Central memory CD8-positive, alpha-beta T cell (primary cell): ENCODE results near the gene IL1RL2.

ENCODE experiments used
- ATAC-seq: fragments of 150-1000 bp; cut with Tn5 transposase; replicated peaks from 2 replicates; pipeline ENCODE4 v1.10.0; 2022; ENCODE audit warnings: mild to moderate bottlenecking, moderate FRiP score, moderate number of reproducible peaks; ENCODE audit not compliant: poor library complexity, severe bottlenecking; ENCODE audit errors: extremely low read depth
- DNase-seq, 2 donors: peaks; one replicate each; pipeline ENCODE4 v3.0.0; 2021; ENCODE audit warnings: low spot score in 2 of 2
- H3K27ac Mint-ChIP-seq: one replicate; pipeline ENCODE4 v1.8.0; 2022; ENCODE audit warnings: low read depth, mild to moderate bottlenecking, moderate library complexity, mixed read lengths
- H3K27me3 Mint-ChIP-seq: one replicate; pipeline ENCODE4 v1.8.0; 2022; ENCODE audit warnings: mixed read lengths
- H3K36me3 Mint-ChIP-seq: one replicate; pipeline ENCODE4 v1.8.0; 2022; ENCODE audit warnings: mild to moderate bottlenecking, moderate library complexity, mixed read lengths; ENCODE audit not compliant: insufficient read depth
- H3K4me1 Mint-ChIP-seq: one replicate; pipeline ENCODE4 v1.8.0; 2022; ENCODE audit warnings: mixed read lengths
- H3K4me3 Mint-ChIP-seq: one replicate; pipeline ENCODE4 v1.8.0; 2022; ENCODE audit warnings: mild to moderate bottlenecking, moderate library complexity, mixed read lengths
- H3K9me3 Mint-ChIP-seq: one replicate; pipeline ENCODE4 v1.8.0; 2022; ENCODE audit warnings: mixed read lengths

The IL1RL2 gene

DNA sequence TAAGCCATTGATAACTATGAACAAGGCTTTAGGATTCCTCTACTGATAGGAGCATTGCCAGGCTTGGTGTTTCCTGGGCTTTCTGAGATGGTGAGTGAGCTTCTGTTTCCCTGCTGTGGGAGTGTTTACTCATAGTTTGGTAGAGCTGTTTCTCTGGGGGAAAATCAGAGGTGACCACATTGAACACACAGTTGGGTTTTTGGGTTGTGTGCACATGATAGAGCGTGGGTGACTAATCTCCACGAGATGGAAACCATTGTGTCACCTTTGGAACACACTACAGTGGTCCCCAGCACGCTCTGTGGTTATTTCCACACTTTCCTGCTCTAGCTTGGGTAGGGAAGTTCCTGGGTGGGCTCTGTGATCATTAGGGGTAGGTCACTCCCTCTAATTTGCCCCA lies 38.9 kb upstream of the IL1RL2 start:
- Mint-ChIP-seq H3K4me1 (peaks cover 6% of the 10 kb centered on the region), H3K36me3 (peaks cover 2% of the 10 kb centered on the region), H3K9me3 (peaks cover 39% of the 10 kb centered on the region), H3K27ac (no peak overlapping the region), H3K4me3 (no peak overlapping the region), H3K27me3 (peaks cover 52% of the 10 kb centered on the region)
- ATAC-seq (no peak), DNase-seq (no peak)

DNA sequence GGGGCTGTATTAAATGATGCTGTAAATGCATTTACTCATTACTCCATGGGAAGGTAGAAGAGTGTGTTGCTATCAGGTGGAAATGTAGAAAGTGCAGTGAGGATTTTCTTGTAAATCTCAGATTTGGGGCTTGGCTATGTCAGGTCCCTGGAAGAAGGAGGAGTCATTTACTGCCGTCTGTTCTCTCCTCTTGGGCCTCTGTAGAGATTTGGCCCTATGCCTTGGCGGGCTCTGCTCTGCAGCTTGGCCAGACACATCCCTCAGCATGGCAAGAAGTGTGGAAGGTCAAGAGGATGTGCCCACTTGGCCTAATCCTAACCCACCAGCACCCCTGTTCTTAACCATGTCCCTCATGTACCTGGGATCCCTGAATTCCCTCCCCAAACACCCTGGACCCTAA lies 37.6 kb upstream of the IL1RL2 start:
- H3K4me3 Mint-ChIP-seq: no peak overlapping the region
- H3K27me3 Mint-ChIP-seq: peaks cover 39% of the 10 kb centered on the region

DNA sequence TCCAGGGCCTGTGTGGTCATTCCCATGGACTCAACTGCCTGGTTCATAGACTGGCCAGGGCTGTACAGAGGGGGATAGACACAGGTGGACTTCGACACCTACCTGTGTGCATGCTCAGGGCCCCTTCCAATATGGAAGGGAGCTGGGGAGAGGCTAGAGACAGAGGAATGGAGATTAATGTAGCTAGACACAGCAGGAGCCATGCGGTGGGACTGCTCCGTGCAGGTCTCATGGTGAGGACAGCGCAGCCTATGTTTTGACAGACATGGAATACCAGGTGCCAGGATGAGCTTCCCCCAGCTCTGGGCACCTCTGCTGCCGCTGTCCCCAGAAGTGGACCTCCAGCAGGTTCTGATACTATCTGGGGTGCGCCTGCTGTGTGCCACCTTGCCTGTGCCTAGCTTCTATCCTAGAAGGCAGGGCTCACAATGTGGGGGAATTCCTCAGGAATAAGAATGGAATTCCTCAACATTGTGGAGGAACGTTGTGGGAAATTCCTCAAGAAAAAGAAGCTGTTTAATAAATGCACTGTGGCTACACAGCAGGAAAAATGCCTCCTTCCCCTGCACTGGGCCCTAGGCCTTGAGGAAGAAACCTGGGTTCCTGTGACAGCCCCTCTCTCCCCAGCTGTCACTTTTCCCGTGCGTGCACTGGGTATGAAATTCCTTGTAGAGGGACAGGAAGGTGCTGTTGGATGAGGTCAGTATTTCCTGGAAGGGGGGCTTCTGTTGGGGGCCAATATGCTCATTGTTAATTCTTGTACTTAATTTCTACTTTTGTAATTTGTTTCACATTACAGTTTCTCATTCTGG lies 37.0 kb upstream of the IL1RL2 start:
- H3K27ac Mint-ChIP-seq: no peak overlapping the region
- DNase-seq (no peak), ATAC-seq (no peak)
- H3K27me3 Mint-ChIP-seq: peaks cover 32% of the 10 kb centered on the region
- H3K36me3 Mint-ChIP-seq: peaks cover 2% of the 10 kb centered on the region
- no peak overlapping the region for H3K4me3 Mint-ChIP-seq
- peaks cover 6% of the 10 kb centered on the region for H3K4me1 Mint-ChIP-seq
- H3K9me3 Mint-ChIP-seq: peaks cover 36% of the 10 kb centered on the region

More for the DNA sequence above, 37.6 kb upstream of the IL1RL2 start:
- Mint-ChIP-seq H3K9me3 (peaks cover 39% of the 10 kb centered on the region), H3K4me1 (peaks cover 6% of the 10 kb centered on the region), H3K27ac (no peak overlapping the region), H3K36me3 (peaks cover 2% of the 10 kb centered on the region)
- ATAC-seq (no peak), DNase-seq (no peak)

DNA sequence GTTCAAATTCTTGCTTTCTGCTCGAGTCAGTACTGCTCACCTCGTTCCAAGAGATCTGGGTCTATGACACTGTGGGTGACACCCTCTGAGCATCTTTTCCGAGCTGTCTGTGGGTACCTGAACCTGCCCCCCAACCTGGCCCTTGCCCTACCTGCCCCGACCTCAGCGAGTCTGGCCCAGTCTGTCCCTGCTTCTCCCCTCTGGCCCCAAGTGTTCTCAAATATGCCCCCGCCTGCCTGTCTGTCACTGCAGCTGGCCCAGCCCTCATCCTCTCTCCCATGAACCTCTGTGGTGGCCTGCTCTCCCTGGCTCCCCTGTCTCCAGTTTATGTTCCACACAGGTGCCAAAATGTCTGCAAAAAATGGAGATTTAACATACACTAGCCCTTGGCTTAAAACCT lies 32.5 kb upstream of the IL1RL2 start:
- Mint-ChIP-seq H3K27me3 (no peaks in the 10 kb centered on the region), H3K27ac (no peak overlapping the region), H3K4me1 (no peaks in the 10 kb centered on the region), H3K36me3 (peaks cover 3% of the 10 kb centered on the region), H3K9me3 (no peaks in the 10 kb centered on the region), H3K4me3 (no peak overlapping the region)
- ATAC-seq: no peak
- DNase-seq: no peak

DNA sequence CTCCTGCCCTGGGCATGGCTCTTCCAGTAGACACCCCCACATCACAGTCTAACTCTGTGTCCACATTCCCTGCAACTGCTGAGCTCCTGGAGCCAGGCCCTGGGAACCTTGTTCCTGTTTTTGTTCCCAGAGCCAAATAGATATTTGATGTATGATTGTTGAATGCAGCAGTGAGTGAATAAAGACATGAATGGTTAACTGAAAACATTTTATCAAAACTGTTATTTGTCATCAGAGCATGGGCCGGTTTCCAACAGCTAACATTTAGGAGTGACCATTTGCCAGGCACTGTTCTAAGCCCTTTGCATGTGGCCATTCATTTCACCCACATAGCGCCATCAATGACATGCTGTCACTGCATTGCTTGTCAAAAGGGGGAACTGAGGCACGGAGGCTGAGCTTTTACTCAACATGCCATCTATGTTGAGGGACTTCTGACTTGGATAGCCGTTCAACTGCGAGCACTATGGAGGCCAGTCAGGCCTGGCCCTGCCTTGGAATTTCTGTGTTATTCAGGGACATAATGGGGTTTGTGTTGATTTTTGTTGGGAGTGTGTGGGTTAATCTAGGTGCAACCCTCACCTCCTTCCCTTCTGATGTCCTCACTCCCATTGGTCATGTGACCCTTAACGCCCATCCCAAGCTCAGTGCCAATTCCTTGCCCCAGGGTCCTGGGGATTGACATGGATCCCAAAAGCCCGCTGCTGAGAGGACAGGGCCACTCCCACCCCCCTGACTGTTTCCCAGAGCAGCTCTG lies 31.7 kb upstream of the IL1RL2 start:
- Mint-ChIP-seq H3K27ac (no peak overlapping the region), H3K4me3 (no peak overlapping the region), H3K36me3 (peaks cover 3% of the 10 kb centered on the region), H3K9me3 (no peaks in the 10 kb centered on the region), H3K4me1 (no peaks in the 10 kb centered on the region), H3K27me3 (no peaks in the 10 kb centered on the region)
- DNase-seq (no peak), ATAC-seq (no peak)

DNA sequence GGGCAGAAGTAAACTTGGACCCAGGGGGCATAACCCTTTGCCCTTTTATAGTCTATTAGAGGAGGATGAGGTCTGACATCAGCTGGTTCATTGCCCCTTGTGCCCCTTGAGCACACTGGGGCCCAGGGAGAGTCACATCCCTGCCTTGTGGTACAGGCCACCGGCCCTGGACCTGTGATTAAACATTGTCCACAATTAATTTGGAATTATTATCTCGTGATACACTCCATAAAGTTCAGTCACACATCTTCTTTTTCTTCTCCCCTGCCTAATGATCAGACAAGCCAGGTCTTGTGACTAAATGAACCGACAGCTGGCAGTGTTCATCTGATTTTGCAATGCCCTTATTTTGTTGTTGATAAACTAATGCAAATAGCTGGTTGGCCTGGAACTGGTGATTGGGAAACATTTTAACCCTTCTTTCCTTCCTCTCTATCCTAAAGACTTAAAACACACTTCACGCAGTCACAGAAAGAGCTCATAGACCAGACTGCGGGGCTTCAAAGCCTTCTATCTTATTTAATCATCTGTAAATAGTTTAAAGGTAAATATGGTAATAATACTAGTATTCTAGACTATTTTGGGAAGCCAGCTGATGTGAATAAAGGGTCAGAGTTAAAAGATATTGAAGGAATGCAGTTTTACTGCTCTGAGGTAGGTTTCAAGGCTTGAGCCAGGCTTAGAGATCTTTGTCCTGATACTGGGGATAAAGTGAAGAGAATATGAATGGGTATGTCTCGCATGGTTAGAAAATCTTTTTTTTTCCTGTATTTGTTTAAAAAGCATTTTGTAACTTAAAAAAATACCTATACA lies 30.9 kb upstream of the IL1RL2 start:
- Mint-ChIP-seq H3K27ac (no peak overlapping the region), H3K4me1 (no peaks in the 10 kb centered on the region), H3K27me3 (no peaks in the 10 kb centered on the region), H3K4me3 (no peak overlapping the region), H3K36me3 (peaks cover 3% of the 10 kb centered on the region), H3K9me3 (no peaks in the 10 kb centered on the region)
- DNase-seq: no peak
- no peak for ATAC-seq

DNA sequence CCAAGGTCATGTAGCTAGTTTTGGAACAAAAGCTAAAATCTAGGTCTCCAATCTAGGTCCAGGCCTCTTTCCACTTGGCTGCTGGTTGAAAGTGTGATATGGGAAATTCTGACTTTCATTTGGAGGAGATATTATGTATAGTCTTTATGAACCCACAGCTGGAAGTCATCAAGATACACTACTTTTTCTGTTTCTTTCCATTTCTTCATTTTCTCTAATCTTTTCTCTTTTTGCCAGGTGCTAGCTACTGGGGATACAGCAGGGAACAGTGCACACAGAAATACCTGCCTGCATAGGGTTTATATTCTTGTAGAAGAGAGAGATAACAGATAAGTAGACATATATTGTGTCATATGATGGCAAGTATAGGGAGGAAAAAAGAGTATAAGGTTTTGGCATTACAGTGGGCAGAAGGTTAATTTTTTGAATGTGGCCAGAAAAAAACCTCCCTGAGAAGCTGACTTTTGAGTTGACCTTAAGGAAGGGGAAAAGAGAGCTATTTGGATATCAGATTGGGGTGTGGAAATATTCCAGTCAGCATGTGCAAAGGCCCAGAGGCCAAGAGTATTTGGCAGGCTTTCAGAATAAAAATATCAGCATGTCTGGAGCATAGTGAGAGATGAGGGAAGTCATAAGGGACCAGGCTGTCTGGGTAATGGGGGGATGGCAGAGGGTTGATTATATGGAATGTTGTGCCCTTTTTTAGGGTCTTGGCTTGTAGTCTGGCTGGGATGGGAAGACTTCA lies 28.6 kb upstream of the IL1RL2 start:
- ATAC-seq: no peak

DNA sequence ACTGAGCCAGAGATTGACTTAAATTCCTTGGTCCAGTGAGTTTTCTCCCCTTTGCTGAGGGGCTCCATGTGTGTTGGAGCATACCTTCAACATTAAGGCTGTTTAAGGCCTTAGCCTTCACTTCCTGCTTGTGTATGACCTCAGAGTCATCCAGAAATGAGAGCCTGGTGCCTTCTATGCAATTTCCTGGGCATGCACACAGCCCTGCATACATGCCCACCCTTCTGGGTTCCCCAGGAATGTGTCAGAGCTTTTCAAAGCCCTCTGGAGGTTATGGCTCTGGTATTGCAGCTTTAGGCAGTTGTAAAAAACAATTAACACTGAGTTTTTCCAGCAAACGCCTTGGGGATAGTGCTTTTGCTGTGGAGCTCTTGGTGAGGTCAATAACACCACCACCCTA lies 27.5 kb upstream of the IL1RL2 start:
- no peaks in the 10 kb centered on the region for H3K4me1 Mint-ChIP-seq
- no peaks in the 10 kb centered on the region for H3K9me3 Mint-ChIP-seq
- H3K27me3 Mint-ChIP-seq: no peaks in the 10 kb centered on the region
- peaks cover 2% of the 10 kb centered on the region for H3K36me3 Mint-ChIP-seq
- DNase-seq: no peak
- no peak for ATAC-seq
- no peak overlapping the region for H3K4me3 Mint-ChIP-seq
- no peak overlapping the region for H3K27ac Mint-ChIP-seq

More for the DNA sequence above, 28.6 kb upstream of the IL1RL2 start:
- Mint-ChIP-seq H3K27ac (no peak overlapping the region), H3K4me3 (no peak overlapping the region), H3K27me3 (no peaks in the 10 kb centered on the region), H3K9me3 (no peaks in the 10 kb centered on the region), H3K36me3 (peaks cover 2% of the 10 kb centered on the region), H3K4me1 (no peaks in the 10 kb centered on the region)
- no peak for DNase-seq

DNA sequence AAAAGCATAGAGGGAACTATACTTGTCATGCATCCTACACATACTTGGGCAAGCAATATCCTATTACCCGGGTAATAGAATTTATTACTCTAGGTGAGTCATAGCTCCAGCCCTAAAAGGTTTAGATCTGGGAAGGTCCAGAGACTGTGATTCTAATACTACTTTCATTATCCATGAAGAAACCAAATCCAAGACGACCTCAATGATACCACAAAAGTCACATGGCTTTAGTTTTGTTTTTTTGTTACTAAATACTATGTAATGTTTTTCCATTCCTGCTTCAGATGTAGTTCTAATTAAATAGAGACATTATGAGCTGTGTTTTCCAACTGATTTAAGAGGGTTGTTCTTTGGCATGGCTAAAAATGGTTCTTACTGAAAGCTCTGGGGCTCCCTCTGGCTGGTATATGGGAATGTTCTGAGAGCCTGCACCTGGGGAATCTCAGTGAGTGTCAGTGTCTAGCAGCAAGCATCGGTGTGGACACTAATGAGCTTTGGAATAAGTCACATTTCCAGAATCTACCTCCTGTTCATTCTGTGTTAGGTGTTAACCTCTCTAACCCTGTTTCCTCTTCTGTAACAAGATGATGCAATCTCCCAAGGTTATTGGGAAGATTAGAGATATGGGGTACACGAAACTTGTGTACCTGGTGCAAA lies 20.5 kb upstream of the IL1RL2 start:
- no peak overlapping the region for H3K27ac Mint-ChIP-seq
- H3K9me3 Mint-ChIP-seq: no peaks in the 10 kb centered on the region
- no peaks in the 10 kb centered on the region for H3K4me1 Mint-ChIP-seq
- no peak for ATAC-seq
- peaks cover 10% of the 10 kb centered on the region for H3K27me3 Mint-ChIP-seq
- H3K4me3 Mint-ChIP-seq: no peak overlapping the region
- H3K36me3 Mint-ChIP-seq: no peaks in the 10 kb centered on the region
- no peak for DNase-seq

DNA sequence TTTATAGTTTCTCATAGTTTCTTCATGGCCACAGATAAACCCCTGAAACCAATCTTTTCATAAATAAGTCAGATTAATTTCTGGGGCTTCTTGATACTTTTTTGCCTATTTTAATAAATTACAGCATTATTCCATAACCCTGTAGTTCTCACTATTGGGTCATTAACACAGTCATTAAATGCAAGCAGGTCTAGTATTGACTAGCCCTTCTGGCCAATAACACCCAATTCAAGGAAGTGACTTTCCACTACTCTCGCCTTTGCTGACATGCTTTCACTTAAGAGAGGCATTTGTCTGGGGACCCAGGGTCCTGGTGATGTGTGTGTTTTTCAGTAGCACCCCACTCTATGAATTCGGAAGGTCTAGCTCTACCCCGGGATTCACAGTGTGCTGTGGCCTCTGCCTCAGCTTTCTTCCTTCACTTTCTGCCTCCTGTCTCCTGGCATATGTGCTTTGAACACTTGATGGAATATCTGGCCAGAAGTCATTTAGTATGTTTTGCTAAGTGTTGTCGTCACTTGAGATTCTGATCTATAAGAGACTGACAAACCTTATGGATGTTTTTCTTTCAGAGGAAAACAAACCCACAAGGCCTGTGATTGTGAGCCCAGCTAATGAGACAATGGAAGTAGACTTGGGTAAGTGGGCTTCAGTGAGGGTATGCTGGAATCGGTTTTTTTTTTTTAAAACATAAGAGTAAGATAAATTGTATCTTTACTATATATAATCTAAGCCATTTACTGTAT lies 18.6 kb upstream of the IL1RL2 start:
- Mint-ChIP-seq H3K4me1 (no peaks in the 10 kb centered on the region), H3K36me3 (no peaks in the 10 kb centered on the region), H3K27me3 (peaks cover 10% of the 10 kb centered on the region), H3K27ac (no peak overlapping the region), H3K4me3 (no peak overlapping the region), H3K9me3 (no peaks in the 10 kb centered on the region)
- ATAC-seq: no peak
- no peak for DNase-seq

DNA sequence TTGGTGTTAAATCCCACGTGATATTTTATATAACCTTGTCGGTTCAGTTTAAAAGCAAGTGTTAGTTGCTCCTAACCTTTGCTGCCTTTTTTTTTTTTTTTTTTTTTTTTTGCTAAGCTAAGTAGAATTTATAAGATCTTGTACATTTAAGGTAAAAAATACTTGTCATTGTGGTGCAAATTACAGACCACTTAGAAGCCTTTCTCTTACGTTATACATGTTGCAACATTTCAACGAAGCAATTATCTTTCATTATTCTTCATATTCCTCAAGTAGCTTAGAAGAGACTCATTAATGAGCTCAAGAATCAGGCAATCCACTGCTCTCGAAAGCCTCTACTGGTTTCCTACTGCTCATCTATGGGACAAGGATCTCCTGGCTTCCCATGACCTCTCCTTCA lies 14.9 kb upstream of the IL1RL2 start:
- H3K4me3 Mint-ChIP-seq: no peak overlapping the region
- H3K27me3 Mint-ChIP-seq: peaks cover 10% of the 10 kb centered on the region
- no peak for DNase-seq
- no peaks in the 10 kb centered on the region for H3K4me1 Mint-ChIP-seq
- ATAC-seq: no peak
- no peaks in the 10 kb centered on the region for H3K9me3 Mint-ChIP-seq
- no peaks in the 10 kb centered on the region for H3K36me3 Mint-ChIP-seq
- H3K27ac Mint-ChIP-seq: no peak overlapping the region
